RWPE2 (cell line): ENCODE measurements around the gene LARGE2.

Experiments used
- ATAC-seq: fragments of 200-7000 bp; cut with Tn5 transposase; 3 replicates; pipeline ENCODE4 v1.9.1; 2021; ENCODE audit warnings: low read depth
- DNase-seq: peaks from one replicate; pipeline ENCODE4 v3.0.0-alpha.2; 2020; ENCODE audit warnings: low spot score
- H3K27ac ChIP-seq: fragments of 450-650 bp; 2 replicates; pipeline ENCODE4 v1.5.1; 2017; ENCODE audit warnings: mild to moderate bottlenecking; ENCODE audit not compliant: poor library complexity, severe bottlenecking
- H3K27me3 ChIP-seq: fragments of 250-450 bp; sonication (Bioruptor Pico); 2 replicates; pipeline ENCODE4 v1.5.1; 2021; ENCODE audit warnings: mild to moderate bottlenecking, moderate library complexity; ENCODE audit not compliant: insufficient read depth, poor library complexity, severe bottlenecking
- H3K36me3 ChIP-seq: fragments of 250-450 bp; sonication (Bioruptor Pico); 2 replicates; pipeline ENCODE4 v1.5.1; 2020; ENCODE audit warnings: low read depth, mild to moderate bottlenecking, moderate library complexity
- H3K4me1 ChIP-seq: fragments of 250-450 bp; sonication (Bioruptor Pico); 2 replicates; pipeline ENCODE4 v1.5.1; 2021; ENCODE audit warnings: mild to moderate bottlenecking, moderate library complexity; ENCODE audit not compliant: insufficient read depth, poor library complexity, severe bottlenecking
- H3K4me3 ChIP-seq: fragments of 250-450 bp; sonication (Bioruptor Pico); 2 replicates; pipeline ENCODE4 v1.5.1; 2021; ENCODE audit warnings: mild to moderate bottlenecking, moderate library complexity; ENCODE audit not compliant: severe bottlenecking
- H3K9me3 ChIP-seq: fragments of 250-450 bp; sonication (Bioruptor Pico); 2 replicates; pipeline ENCODE4 v1.5.1; 2021; ENCODE audit warnings: mild to moderate bottlenecking, moderate library complexity; ENCODE audit not compliant: severe bottlenecking
- TF ChIP-seq, protein P1 (sequence below): fragments of 450-650 bp; IDR thresholded peaks from one replicate; pipeline ENCODE4 v1.5.1; 2017; ENCODE audit warnings: mild to moderate bottlenecking, moderate library complexity; ENCODE audit not compliant: poor library complexity, severe bottlenecking

The LARGE2 gene

DNA sequence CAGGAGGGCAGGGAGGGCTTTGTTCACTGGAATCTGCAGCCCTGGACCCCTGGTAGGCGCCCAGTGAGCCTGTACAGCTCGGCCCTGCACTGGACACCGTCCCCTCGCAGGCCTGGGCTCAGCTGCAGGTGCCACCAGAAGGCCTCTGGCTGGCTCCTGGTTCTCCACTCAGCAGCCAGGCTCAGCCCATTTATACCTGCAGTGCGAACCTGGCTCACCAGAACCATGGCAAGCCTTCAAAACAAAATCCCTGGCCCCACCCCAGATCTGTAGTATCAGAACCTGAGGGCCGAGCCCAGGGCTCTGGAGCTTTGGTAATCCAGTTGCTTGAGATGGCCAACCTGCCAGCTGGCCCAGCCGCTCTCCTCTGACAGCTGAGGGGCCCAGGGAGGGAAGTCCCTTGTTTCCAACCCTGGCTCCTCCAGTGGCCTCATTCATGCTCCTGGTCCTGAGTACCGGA, 14.5 kb upstream of the LARGE2 start:
- no peak overlapping the region for H3K27ac ChIP-seq
- DNase-seq (no peak), ATAC-seq (peak; percentile 4; the same call in 1 of the 3 replicates)
- H3K27me3 ChIP-seq, result no peaks in the 10 kb centered on the region
- TF ChIP-seq, protein P1, sequence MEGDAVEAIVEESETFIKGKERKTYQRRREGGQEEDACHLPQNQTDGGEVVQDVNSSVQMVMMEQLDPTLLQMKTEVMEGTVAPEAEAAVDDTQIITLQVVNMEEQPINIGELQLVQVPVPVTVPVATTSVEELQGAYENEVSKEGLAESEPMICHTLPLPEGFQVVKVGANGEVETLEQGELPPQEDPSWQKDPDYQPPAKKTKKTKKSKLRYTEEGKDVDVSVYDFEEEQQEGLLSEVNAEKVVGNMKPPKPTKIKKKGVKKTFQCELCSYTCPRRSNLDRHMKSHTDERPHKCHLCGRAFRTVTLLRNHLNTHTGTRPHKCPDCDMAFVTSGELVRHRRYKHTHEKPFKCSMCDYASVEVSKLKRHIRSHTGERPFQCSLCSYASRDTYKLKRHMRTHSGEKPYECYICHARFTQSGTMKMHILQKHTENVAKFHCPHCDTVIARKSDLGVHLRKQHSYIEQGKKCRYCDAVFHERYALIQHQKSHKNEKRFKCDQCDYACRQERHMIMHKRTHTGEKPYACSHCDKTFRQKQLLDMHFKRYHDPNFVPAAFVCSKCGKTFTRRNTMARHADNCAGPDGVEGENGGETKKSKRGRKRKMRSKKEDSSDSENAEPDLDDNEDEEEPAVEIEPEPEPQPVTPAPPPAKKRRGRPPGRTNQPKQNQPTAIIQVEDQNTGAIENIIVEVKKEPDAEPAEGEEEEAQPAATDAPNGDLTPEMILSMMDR, result no peak
- H3K9me3 ChIP-seq, result no peaks in the 10 kb centered on the region
- peaks cover 11% of the 10 kb centered on the region for H3K36me3 ChIP-seq
- no peaks in the 10 kb centered on the region for H3K4me1 ChIP-seq
- H3K4me3 ChIP-seq, result no peak overlapping the region

DNA sequence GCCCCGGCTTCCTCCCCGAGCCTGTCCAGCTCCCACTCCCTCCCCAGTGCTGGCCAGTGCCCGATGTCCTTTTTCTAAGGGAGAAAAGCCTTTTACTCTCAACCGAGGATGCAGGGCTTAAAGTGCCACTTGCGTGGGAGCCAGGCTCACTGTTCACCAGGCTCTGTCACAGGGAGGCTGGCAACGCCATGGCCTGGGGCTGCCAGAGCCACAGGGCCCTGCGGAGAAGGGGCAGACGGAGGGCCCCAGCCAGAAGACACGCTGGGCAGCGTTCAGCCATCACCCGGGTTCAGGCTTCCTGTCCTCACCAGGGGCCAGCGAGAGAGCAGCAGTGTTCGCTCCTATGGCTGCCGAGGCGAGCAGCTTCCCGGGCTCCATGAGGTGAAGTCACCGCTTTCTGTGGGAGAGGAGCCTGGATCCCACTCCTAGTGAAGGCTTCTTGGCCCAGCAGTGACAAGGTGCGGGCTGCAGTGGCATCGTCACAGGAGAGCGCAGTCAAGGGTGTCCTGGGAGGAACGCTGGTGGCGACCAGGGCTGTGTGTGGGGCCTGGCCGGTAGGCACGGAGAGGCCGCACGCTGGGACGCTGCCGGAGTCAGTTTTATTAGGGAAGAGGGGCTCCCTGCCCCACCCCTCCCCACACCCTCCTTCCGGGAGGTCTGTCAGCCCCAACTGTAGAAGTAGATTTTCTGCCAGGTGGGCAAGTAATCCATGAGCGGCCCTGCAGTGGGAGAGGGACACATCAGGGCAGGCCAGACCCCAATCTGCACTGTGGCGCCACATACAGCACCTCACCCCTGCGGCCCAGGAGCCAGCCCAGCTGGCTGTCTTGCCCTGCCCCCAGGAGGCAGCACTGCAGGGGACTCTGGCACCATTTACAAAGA, 12.6 kb upstream of the LARGE2 start:
- Histone ChIP-seq H3K9me3 (no peaks in the 10 kb centered on the region), H3K27ac (no peak overlapping the region), H3K4me3 (no peak overlapping the region), H3K4me1 (no peaks in the 10 kb centered on the region), H3K27me3 (no peaks in the 10 kb centered on the region), H3K36me3 (peaks cover 26% of the 10 kb centered on the region)
- TF ChIP-seq, protein P1, result no peak
- ATAC-seq (no peak), DNase-seq (no peak)

DNA sequence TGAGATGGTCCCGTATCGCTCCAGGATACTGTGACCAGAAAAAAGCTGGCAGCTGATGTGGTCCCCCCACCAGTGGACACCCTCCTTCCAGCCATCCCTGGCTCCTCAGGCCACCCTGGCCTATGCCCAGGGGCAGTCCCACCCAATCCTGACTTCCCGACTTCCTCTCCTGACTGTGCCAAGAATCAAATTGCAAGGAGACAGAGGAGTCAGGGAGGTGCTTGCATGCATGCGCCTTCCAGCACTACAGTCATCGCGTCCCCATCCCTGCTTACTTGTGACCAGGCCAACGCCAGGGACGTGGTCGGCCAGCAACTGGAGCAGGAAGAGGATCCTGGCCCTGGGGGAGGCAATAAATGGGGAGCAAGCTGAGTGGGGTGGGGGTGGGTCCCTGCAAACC, 11.8 kb upstream of the LARGE2 start:
- H3K4me1 ChIP-seq, result no peaks in the 10 kb centered on the region
- no peak for DNase-seq
- no peaks in the 10 kb centered on the region for H3K27me3 ChIP-seq
- H3K27ac ChIP-seq, result no peak overlapping the region
- TF ChIP-seq, protein P1, result no peak
- no peak overlapping the region for H3K4me3 ChIP-seq
- no peaks in the 10 kb centered on the region for H3K9me3 ChIP-seq
- ATAC-seq, result no peak
- H3K36me3 ChIP-seq, result peaks cover 34% of the 10 kb centered on the region

DNA sequence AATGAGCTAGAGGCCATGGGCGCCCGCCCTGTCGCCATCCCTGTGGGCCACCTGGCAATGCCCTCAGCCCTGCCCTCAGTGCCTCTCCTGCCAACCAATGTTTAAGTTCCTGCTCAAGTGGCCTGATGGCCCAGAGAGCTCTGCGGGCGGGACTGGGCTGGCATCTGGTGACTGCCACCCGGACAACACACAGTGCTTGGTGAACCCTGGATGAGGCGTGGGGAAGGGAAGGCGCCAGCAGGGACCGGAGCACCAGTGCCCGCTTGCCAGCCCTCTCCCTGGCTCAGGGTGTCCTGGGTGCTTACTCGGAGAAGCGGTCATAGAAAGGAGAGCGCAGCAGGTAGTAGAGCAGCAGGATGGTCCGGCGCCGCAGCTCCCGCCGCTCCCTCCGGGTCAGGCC, 8.9 kb upstream of the LARGE2 start:
- H3K36me3 ChIP-seq, result peaks cover 37% of the 10 kb centered on the region
- ATAC-seq (no peak), DNase-seq (no peak)
- no peak overlapping the region for H3K4me3 ChIP-seq
- H3K27me3 ChIP-seq, result no peaks in the 10 kb centered on the region
- TF ChIP-seq, protein P1, result no peak
- H3K4me1 ChIP-seq, result peaks cover 3% of the 10 kb centered on the region
- H3K27ac ChIP-seq, result no peak overlapping the region
- no peaks in the 10 kb centered on the region for H3K9me3 ChIP-seq

DNA sequence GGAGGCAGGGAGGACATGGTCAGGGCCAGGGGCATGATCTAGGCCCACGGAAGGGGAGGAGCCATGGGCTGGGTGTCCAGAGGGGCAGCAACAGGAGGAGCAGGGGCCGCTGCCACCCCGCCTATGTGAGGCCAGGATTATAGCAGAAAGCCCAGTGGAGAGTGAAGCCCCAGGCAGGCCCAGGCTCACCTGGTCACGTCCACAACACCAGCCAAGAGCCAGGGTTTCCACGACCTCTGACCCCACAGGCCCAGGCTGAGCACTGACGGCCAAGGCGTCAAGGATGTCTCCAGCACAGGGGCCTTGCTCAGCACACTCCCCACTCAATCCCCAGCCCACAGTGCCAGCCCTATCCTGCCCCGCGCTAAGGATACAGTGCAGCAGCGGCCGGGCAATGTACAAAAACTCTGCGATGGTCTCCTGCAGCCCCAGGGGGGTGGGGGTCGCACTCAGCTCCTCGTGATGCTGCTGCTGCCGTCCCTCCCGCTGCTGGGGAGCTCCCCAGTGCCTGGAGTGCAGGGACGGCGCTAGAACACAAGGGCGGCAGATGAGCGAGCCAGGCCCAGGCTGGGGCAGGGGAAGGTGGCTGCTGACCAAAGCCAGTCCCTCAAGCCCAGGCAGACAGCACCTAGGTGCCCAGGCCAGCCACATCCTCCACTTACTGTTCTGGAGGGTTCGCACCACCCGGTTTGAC, 8.4 kb upstream of the LARGE2 start:
- ATAC-seq (no peak), DNase-seq (no peak)
- no peak overlapping the region for H3K4me3 ChIP-seq
- no peaks in the 10 kb centered on the region for H3K9me3 ChIP-seq
- H3K27ac ChIP-seq, result no peak overlapping the region
- TF ChIP-seq, protein P1, result no peak
- peaks cover 37% of the 10 kb centered on the region for H3K36me3 ChIP-seq
- peaks cover 3% of the 10 kb centered on the region for H3K4me1 ChIP-seq
- no peaks in the 10 kb centered on the region for H3K27me3 ChIP-seq
